ENCODE data around the gene HIRA. TPM values are rescaled to one million over a fixed set of nuclear protein-coding genes. Genes with fewer than 3 reads are reported as not detected.
A peak's percentile ranks its signal among the peaks of the same experiment; 100 is the strongest.

The HIRA gene
- total and polyA plus RNA-seq, 2 of the 8 experiments (the other 6 are each of a cell fraction or from before 2014, with no cell fraction given): 34.9 to 67.2 TPM

DNA sequence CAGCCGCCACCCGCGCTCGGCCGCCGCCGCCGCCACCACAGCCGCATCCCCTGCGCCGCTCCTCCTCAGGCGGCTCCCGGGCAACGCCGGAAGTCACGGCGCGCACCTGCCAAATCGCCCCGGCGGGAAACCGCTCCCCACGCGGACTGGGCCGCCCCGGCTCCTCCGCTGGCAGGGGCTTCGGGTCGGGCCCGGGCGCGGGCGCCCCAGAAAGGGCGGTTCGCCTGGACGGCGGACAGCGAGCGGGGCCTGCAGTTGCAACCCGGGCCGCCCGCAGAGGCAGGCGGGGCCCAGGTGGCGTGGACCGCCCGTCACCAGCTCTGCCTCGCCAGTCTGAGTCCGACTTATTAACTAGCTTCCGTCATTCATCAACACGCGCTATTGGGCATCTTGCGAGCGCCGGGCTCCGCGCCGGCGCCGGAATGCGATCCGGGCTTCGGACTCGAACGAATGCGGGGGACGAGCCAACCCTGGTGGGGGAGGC lies at the start of gene HIRA (continued):
- peak in 1 of 2 experiments; percentile 40; a peak in 1 of 3 replicates for TF ChIP-seq EP300 (IDR thresholded peaks at IDR 0.05; ENCODE audit: borderline replicate concordance in 1 of 2, low read depth in 2 of 2, low read length in 2 of 2)
- TF ChIP-seq GTF2F1 (IDR thresholded peaks at IDR 0.05; ENCODE audit: borderline replicate concordance, low read depth, low read length): no peak; the same call in 1 of the 2 replicates
- peak; percentile 87 for TF ChIP-seq TBP (IDR thresholded peaks at IDR 0.05; ENCODE audit: low read depth, low read length)
- TF ChIP-seq SP2 (IDR thresholded peaks at IDR 0.05; ENCODE audit: low read length): no peak
- peak; percentile 53; the same call in 1 of the 2 replicates for TF ChIP-seq KDM5A (IDR thresholded peaks at IDR 0.05; ENCODE audit: low read length)
- TF ChIP-seq, protein P1, sequence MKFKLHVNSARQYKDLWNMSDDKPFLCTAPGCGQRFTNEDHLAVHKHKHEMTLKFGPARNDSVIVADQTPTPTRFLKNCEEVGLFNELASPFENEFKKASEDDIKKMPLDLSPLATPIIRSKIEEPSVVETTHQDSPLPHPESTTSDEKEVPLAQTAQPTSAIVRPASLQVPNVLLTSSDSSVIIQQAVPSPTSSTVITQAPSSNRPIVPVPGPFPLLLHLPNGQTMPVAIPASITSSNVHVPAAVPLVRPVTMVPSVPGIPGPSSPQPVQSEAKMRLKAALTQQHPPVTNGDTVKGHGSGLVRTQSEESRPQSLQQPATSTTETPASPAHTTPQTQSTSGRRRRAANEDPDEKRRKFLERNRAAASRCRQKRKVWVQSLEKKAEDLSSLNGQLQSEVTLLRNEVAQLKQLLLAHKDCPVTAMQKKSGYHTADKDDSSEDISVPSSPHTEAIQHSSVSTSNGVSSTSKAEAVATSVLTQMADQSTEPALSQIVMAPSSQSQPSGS (IDR thresholded peaks at IDR 0.05; ENCODE audit: low read length): no peak
- peak; percentile 35; the same call in 1 of the 2 replicates for TF ChIP-seq SP1 (IDR thresholded peaks at IDR 0.05; ENCODE audit: low read depth, low read length)
- peak; percentile 94 for TF ChIP-seq TAF7 (optimal IDR thresholded peaks at IDR 0.05; ENCODE audit: borderline replicate concordance, low read depth, low read length)
- 0 out of 2 replicates have a peak, but pooled peaks have one; percentile 30 for TF ChIP-seq SRF (IDR thresholded peaks at IDR 0.05; ENCODE audit: low read depth, low read length)
- no peak for TF ChIP-seq RBBP5 (IDR thresholded peaks at IDR 0.05; ENCODE audit: borderline replicate concordance, low read depth, low read length)
- TF ChIP-seq SIRT6 (IDR thresholded peaks at IDR 0.05; ENCODE audit: low read length): no peak
- TF ChIP-seq NANOG (IDR thresholded peaks at IDR 0.05; ENCODE audit: insufficient read depth, low read depth, low read length, poor library complexity, severe bottlenecking): no peak
- TF ChIP-seq PHF8 (conservative IDR thresholded peaks at IDR 0.05; ENCODE audit: low read depth, low read length): no peak; the same call in 1 of the 2 replicates
- TF ChIP-seq TAF1 (IDR thresholded peaks at IDR 0.05; ENCODE audit: low read depth, low read length): peak; percentile 95
- peak; percentile 17; the same call in 1 of the 2 replicates for TF ChIP-seq SIX5 (IDR thresholded peaks at IDR 0.05; ENCODE audit: low read depth, low read length)
- TF ChIP-seq HDAC2 (IDR thresholded peaks at IDR 0.05; ENCODE audit: borderline replicate concordance in 1 of 2, low read depth in 2 of 2, low read length in 2 of 2): no peak
- no peak for TF ChIP-seq ZNF274 (IDR thresholded peaks at IDR 0.05; ENCODE audit: borderline replicate concordance, extremely low read depth, low read length)
- TF ChIP-seq, protein P2, sequence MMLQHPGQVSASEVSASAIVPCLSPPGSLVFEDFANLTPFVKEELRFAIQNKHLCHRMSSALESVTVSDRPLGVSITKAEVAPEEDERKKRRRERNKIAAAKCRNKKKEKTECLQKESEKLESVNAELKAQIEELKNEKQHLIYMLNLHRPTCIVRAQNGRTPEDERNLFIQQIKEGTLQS (IDR thresholded peaks at IDR 0.05; ENCODE audit: insufficient read depth, low read depth, low read length): no peak
- peak; percentile 76 for TF ChIP-seq POLR2AphosphoS5 (IDR thresholded peaks at IDR 0.05; ENCODE audit: low read depth, low read length)
- TF ChIP-seq CBX5 (IDR thresholded peaks at IDR 0.05; ENCODE audit: low read depth, low read length): no peak
- TF ChIP-seq, protein P3, sequence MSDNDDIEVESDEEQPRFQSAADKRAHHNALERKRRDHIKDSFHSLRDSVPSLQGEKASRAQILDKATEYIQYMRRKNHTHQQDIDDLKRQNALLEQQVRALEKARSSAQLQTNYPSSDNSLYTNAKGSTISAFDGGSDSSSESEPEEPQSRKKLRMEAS (IDR thresholded peaks at IDR 0.05): peak; percentile 60
